GM21381 (cell line): ENCODE data around the gene RAB6A.

Experiments
- ATAC-seq: cut with Tn5 transposase; IDR thresholded peaks from one replicate; pipeline ENCODE4 v1.9.1; 2021; ENCODE audit warnings: mild to moderate bottlenecking, moderate library complexity; ENCODE audit not compliant: unreplicated experiment

Gene RAB6A

GRCh38 chr11:73656985-73657384 is 103.9 kb downstream of the RAB6A start:
- no peak for ATAC-seq

- no peak for ATAC-seq
Measured at GRCh38 chr11:73655686-73656085, 105.2 kb downstream of the RAB6A start.

- no peak for ATAC-seq
Measured at GRCh38 chr11:73654482-73655021, 106.3 kb downstream of the RAB6A start.

- no peak for ATAC-seq
Measured at GRCh38 chr11:73653996-73654395, 106.9 kb downstream of the RAB6A start.

GRCh38 chr11:73652856-73653559 is 107.9 kb downstream of the RAB6A start:
- no peak for ATAC-seq

GRCh38 chr11:73652046-73652730 is 108.7 kb downstream of the RAB6A start:
- no peak for ATAC-seq

- ATAC-seq: no peak
Measured at GRCh38 chr11:73651661-73652045, 109.2 kb downstream of the RAB6A start.

- no peak for ATAC-seq
Measured at GRCh38 chr11:73651252-73651651, 109.6 kb downstream of the RAB6A start.

- no peak for ATAC-seq
Measured at GRCh38 chr11:73650400-73650799, 110.5 kb downstream of the RAB6A start.

GRCh38 chr11:73649206-73649605 is 111.7 kb downstream of the RAB6A start:
- ATAC-seq: no peak

- ATAC-seq: no peak
Measured at GRCh38 chr11:73648571-73649046, 112.3 kb downstream of the RAB6A start.

GRCh38 chr11:73648121-73648520 is 112.8 kb downstream of the RAB6A start:
- no peak for ATAC-seq

GRCh38 chr11:73647459-73648100 is 113.3 kb downstream of the RAB6A start:
- ATAC-seq: peak; percentile 84

- no peak for ATAC-seq
Measured at GRCh38 chr11:73645972-73646631, 114.8 kb downstream of the RAB6A start, which contains the start of gene PLEKHB1. PLEKHB1 (plus strand) TSS chr11:73646581; CDS start chr11:73646609, 28 bp downstream.

- no peak for ATAC-seq
Measured at GRCh38 chr11:73645121-73645969, 115.5 kb downstream of the RAB6A start.

GRCh38 chr11:73641668-73642067 is 119.2 kb downstream of the RAB6A start:
- no peak for ATAC-seq

GRCh38 chr11:73640592-73640991 is 120.3 kb downstream of the RAB6A start:
- no peak for ATAC-seq

GRCh38 chr11:73637012-73637411 is 123.9 kb downstream of the RAB6A start:
- ATAC-seq: no peak

- no peak for ATAC-seq
Measured at GRCh38 chr11:73636249-73636648, 124.6 kb downstream of the RAB6A start.

- no peak for ATAC-seq
Measured at GRCh38 chr11:73635721-73636120, 125.2 kb downstream of the RAB6A start.
